Adipocyte (in vitro differentiated cells): Measurements from ENCODE around the gene C10orf90.

Experiments
- DNase-seq: peaks from one replicate; pipeline ENCODE4 v3.0.0-alpha.2; 2015; ENCODE audit warnings: low read depth
- H3K27me3 ChIP-seq: replicated peaks from 2 replicates; pipeline ENCODE4 v1.7.0; 2013; ENCODE audit warnings: mild to moderate bottlenecking, low read length, moderate library complexity; ENCODE audit not compliant: control insufficient read depth, insufficient read depth
- H3K36me3 ChIP-seq: 2 replicates; pipeline ENCODE4 v1.7.0; 2013; ENCODE audit warnings: low read length, mild to moderate bottlenecking, moderate library complexity; ENCODE audit not compliant: control insufficient read depth, insufficient read depth, severe bottlenecking
- H3K4me1 ChIP-seq: 2 replicates; pipeline ENCODE4 v1.7.0; 2013; ENCODE audit warnings: mild to moderate bottlenecking, low read length, moderate library complexity; ENCODE audit not compliant: control insufficient read depth, insufficient read depth
- H3K4me3 ChIP-seq: 2 replicates; pipeline ENCODE4 v1.7.0; 2013; ENCODE audit warnings: mild to moderate bottlenecking, low read length, moderate library complexity
- H3K9ac ChIP-seq: 2 replicates; pipeline ENCODE4 v1.7.0; 2013; ENCODE audit warnings: mild to moderate bottlenecking, low read length, moderate library complexity
- H3K9me3 ChIP-seq: 2 replicates; pipeline ENCODE4 v1.7.0; 2013; ENCODE audit warnings: mild to moderate bottlenecking, low read length, moderate library complexity; ENCODE audit not compliant: control insufficient read depth

C10orf90 gene

GRCh38 chr10:126500185-126500584, 170.3 kb downstream of the C10orf90 start:
- Histone ChIP-seq H3K36me3 (no peaks in the 10 kb centered on the region), H3K9ac (no peak overlapping the region), H3K27me3 (no peaks in the 10 kb centered on the region), H3K9me3 (no peaks in the 10 kb centered on the region), H3K4me1 (peaks cover 13% of the 10 kb centered on the region), H3K4me3 (no peak overlapping the region)
- no peak for DNase-seq

- DNase-seq = no peak
These were observed 170.7 kb downstream of the C10orf90 start for GRCh38 chr10:126499744-126500143.

GRCh38 chr10:126497672-126498071, 172.8 kb downstream of the C10orf90 start:
- Histone ChIP-seq H3K9me3 (no peaks in the 10 kb centered on the region), H3K27me3 (no peaks in the 10 kb centered on the region), H3K4me3 (no peak overlapping the region), H3K36me3 (no peaks in the 10 kb centered on the region), H3K4me1 (peaks cover 9% of the 10 kb centered on the region), H3K9ac (no peak overlapping the region)
- DNase-seq = peak; percentile 44

More at GRCh38 chr10:126499744-126500143, 170.7 kb downstream of the C10orf90 start:
- H3K9ac ChIP-seq = no peak overlapping the region
- no peaks in the 10 kb centered on the region for H3K9me3 ChIP-seq
- peaks cover 13% of the 10 kb centered on the region for H3K4me1 ChIP-seq
- no peaks in the 10 kb centered on the region for H3K27me3 ChIP-seq
- no peaks in the 10 kb centered on the region for H3K36me3 ChIP-seq
- no peak overlapping the region for H3K4me3 ChIP-seq

- Histone ChIP-seq H3K4me1 (peaks cover 9% of the 10 kb centered on the region), H3K4me3 (no peak overlapping the region), H3K36me3 (no peaks in the 10 kb centered on the region), H3K9ac (no peak overlapping the region), H3K27me3 (no peaks in the 10 kb centered on the region), H3K9me3 (no peaks in the 10 kb centered on the region)
- DNase-seq = no peak
These were observed 173.5 kb downstream of the C10orf90 start for GRCh38 chr10:126496771-126497545.

- Histone ChIP-seq H3K4me3 (no peak overlapping the region), H3K27me3 (no peaks in the 10 kb centered on the region), H3K9me3 (peaks cover 16% of the 10 kb centered on the region), H3K9ac (no peak overlapping the region), H3K36me3 (no peaks in the 10 kb centered on the region), H3K4me1 (no peaks in the 10 kb centered on the region)
- DNase-seq = peak; percentile 25
These were observed 179.0 kb downstream of the C10orf90 start for GRCh38 chr10:126491476-126491875.

GRCh38 chr10:126481181-126481580, 189.3 kb downstream of the C10orf90 start:
- Histone ChIP-seq H3K4me1 (no peaks in the 10 kb centered on the region), H3K9me3 (no peaks in the 10 kb centered on the region), H3K4me3 (no peak overlapping the region), H3K27me3 (no peaks in the 10 kb centered on the region), H3K36me3 (no peaks in the 10 kb centered on the region), H3K9ac (no peak overlapping the region)
- DNase-seq = no peak

GRCh38 chr10:126480648-126481047, 189.8 kb downstream of the C10orf90 start:
- Histone ChIP-seq H3K4me1 (no peaks in the 10 kb centered on the region), H3K27me3 (no peaks in the 10 kb centered on the region), H3K9ac (no peak overlapping the region), H3K9me3 (no peaks in the 10 kb centered on the region), H3K36me3 (no peaks in the 10 kb centered on the region), H3K4me3 (no peak overlapping the region)
- DNase-seq = no peak

GRCh38 chr10:126479280-126479895, 191.1 kb downstream of the C10orf90 start:
- Histone ChIP-seq H3K36me3 (no peaks in the 10 kb centered on the region), H3K9ac (no peak overlapping the region), H3K4me1 (no peaks in the 10 kb centered on the region), H3K27me3 (no peaks in the 10 kb centered on the region), H3K4me3 (no peak overlapping the region), H3K9me3 (no peaks in the 10 kb centered on the region)
- no peak for DNase-seq

- Histone ChIP-seq H3K4me3 (no peak overlapping the region), H3K36me3 (no peaks in the 10 kb centered on the region), H3K27me3 (no peaks in the 10 kb centered on the region), H3K4me1 (no peaks in the 10 kb centered on the region), H3K9me3 (no peaks in the 10 kb centered on the region), H3K9ac (no peak overlapping the region)
- DNase-seq = no peak
These were observed 191.9 kb downstream of the C10orf90 start for GRCh38 chr10:126478546-126478945.

GRCh38 chr10:126476246-126476645, 194.2 kb downstream of the C10orf90 start:
- Histone ChIP-seq H3K9ac (no peak overlapping the region), H3K36me3 (no peaks in the 10 kb centered on the region), H3K27me3 (no peaks in the 10 kb centered on the region), H3K4me1 (no peaks in the 10 kb centered on the region), H3K9me3 (no peaks in the 10 kb centered on the region), H3K4me3 (no peak overlapping the region)
- no peak for DNase-seq

- DNase-seq = no peak
These were observed 195.3 kb downstream of the C10orf90 start for GRCh38 chr10:126475074-126475691.

More at GRCh38 chr10:126475074-126475691, 195.3 kb downstream of the C10orf90 start:
- Histone ChIP-seq H3K4me1 (no peaks in the 10 kb centered on the region), H3K9me3 (no peaks in the 10 kb centered on the region), H3K9ac (no peak overlapping the region), H3K4me3 (no peak overlapping the region), H3K36me3 (no peaks in the 10 kb centered on the region), H3K27me3 (no peaks in the 10 kb centered on the region)
